OCI-LY1 (cell line): Measurements from ENCODE around the gene SLC29A1.

ENCODE experiments used
- CTCF ChIP-seq: fragments of 200-600 bp; sonication (generic), shearing (Covaris generic); IDR thresholded peaks from 2 replicates; pipeline ENCODE4 v1.5.1; 2017; ENCODE audit warnings: mild to moderate bottlenecking, antibody characterized with exemption, low read length, moderate library complexity, mixed read lengths
- EZH2 ChIP-seq: fragments of 200-600 bp; sonication (generic), shearing (Covaris generic); IDR thresholded peaks from 2 replicates; pipeline ENCODE4 v1.8.0; 2017; ENCODE audit warnings: borderline replicate concordance, mixed run types, mild to moderate bottlenecking, antibody characterized with exemption, low read length, moderate library complexity, mixed read lengths

GRCh38 chr6:44216677-44217331 is 6.6 kb upstream of the SLC29A1 start, which contains the start of gene MYMX:
- TF ChIP-seq EZH2, result no peak
- no peak for TF ChIP-seq CTCF
